Hematopoietic multipotent progenitor cell treated with erythropoietin and hydrocortisone succinate and interleukin-3 and kit ligand, for 15 days (in vitro differentiated cells): Measurements from ENCODE around the gene PCGF1.

Experiments used
- DNase-seq: peaks from one replicate; pipeline ENCODE4 v3.0.0-alpha.2; 2015; ENCODE audit warnings: low spot score

The PCGF1 gene

GRCh38 chr2:74536166-74536950, 28.9 kb upstream of the PCGF1 start:
- DNase-seq, result no peak

GRCh38 chr2:74535440-74535965, 28.0 kb upstream of the PCGF1 start:
- DNase-seq, result no peak

- DNase-seq, result no peak
Measured at GRCh38 chr2:74534411-74534810, 26.9 kb upstream of the PCGF1 start.

GRCh38 chr2:74533464-74533863, 26.0 kb upstream of the PCGF1 start:
- DNase-seq, result no peak

- peak; percentile 75 for DNase-seq
Measured at GRCh38 chr2:74532222-74532621, 24.7 kb upstream of the PCGF1 start.

- no peak for DNase-seq
Measured at GRCh38 chr2:74531666-74532065, 24.2 kb upstream of the PCGF1 start.

- peak; percentile 94 for DNase-seq
Measured at GRCh38 chr2:74530239-74531187, 23.0 kb upstream of the PCGF1 start.

GRCh38 chr2:74529357-74530238, 22.1 kb upstream of the PCGF1 start, which contains the start of the genes AUP1 and HTRA2:
Gene AUP1, minus strand, starts transcription at chr2:74529706. Its CDS starts 77 bp downstream, at chr2:74529629.
Gene HTRA2, plus strand, starts transcription at chr2:74529933. Its CDS starts 74 bp downstream, at chr2:74530007.
- DNase-seq, result peak; percentile 94

- no peak for DNase-seq
Measured at GRCh38 chr2:74528600-74529356, 21.3 kb upstream of the PCGF1 start.

GRCh38 chr2:74527741-74528140, 20.2 kb upstream of the PCGF1 start:
- DNase-seq, result no peak

GRCh38 chr2:74526649-74527230, 19.2 kb upstream of the PCGF1 start:
- no peak for DNase-seq

- peak; percentile 39 for DNase-seq
Measured at GRCh38 chr2:74525717-74526648, 18.5 kb upstream of the PCGF1 start, which contains the start of gene DQX1. Gene DQX1, minus strand, starts transcription at chr2:74526231. Its CDS starts 502 bp downstream, at chr2:74525729.

GRCh38 chr2:74524955-74525716, 17.6 kb upstream of the PCGF1 start:
- no peak for DNase-seq

- DNase-seq, result no peak
Measured at GRCh38 chr2:74524005-74524404, 16.5 kb upstream of the PCGF1 start.

- no peak for DNase-seq
Measured at GRCh38 chr2:74522516-74522915, 15.0 kb upstream of the PCGF1 start.

- DNase-seq, result no peak
Measured at GRCh38 chr2:74516650-74517049, 9.2 kb upstream of the PCGF1 start.

- peak; percentile 76 for DNase-seq
Measured at GRCh38 chr2:74515981-74516633, 8.6 kb upstream of the PCGF1 start.
